GM21529 (cell line): ENCODE results near the gene TMEM126B.
"Not testable (repeated sequence)": the region's sequence is repeated elsewhere in the genome, so short reads cannot be mapped to it uniquely, and the experiment has no call there.

Source experiments
- ATAC-seq: cut with Tn5 transposase; IDR thresholded peaks from one replicate; pipeline ENCODE4 v1.9.1; 2021; ENCODE audit not compliant: unreplicated experiment

Gene TMEM126B

DNA sequence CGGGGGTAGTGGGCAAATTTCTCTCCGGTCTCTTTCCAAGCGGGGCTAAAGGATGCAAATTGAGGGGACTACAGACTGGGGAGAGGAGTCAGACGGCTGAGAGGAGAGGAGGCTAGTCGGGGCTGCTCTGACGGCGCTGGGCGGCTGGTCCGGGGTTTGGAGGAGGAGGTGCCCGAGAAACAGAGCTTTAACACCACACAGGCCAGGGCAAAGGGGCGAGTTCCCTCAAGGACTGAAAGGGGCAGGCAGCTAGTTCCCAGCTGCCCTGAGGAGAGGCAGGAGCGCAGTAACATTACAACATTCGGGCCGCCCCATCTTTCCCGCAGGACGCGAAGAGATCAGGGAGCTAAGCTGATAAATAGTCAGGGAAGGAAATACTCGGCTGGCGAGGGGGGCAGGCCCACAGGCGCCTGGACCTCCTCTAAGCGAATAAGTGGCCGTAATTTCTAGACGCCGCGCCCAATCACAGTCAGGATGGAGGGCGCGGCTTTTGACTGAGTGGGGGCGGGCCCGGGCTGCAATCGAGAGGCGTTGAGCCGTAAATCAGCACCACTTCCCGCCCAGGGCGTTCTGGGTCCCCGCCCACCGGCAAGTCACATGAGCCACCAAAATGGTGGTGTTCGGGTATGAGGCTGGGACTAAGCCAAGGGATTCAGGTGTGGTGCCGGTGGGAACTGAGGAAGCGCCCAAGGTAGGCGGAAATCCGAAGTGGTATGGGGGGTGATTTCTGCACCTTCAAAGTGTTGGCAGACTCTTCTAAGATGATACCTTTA, at the start of gene TMEM126B:
TSS of gene TMEM126B (plus strand) at position 596 of the 773 bp plus-strand sequence. CDS start at position 611, 15 bp downstream.
- peak; percentile 99 for ATAC-seq

DNA sequence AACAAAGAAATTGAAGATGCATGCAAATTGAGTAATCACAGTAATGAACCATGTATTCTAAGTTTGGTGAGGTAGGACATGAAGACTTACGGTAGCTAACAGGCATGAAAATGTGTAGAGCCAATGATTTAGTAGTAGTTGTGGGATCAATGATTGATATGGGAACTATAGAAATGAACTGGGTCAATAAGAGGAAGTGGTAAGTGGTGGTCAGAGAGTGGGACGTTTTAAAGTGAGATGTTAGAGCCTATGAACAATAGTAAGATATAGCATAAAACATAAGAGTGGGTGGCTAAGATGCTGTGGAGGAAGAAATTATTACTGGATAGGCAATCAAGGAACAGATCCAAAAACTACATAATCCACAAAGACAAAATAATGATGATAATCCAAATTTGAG, 46.3 kb upstream of the TMEM126B start:
- no peak for ATAC-seq

DNA sequence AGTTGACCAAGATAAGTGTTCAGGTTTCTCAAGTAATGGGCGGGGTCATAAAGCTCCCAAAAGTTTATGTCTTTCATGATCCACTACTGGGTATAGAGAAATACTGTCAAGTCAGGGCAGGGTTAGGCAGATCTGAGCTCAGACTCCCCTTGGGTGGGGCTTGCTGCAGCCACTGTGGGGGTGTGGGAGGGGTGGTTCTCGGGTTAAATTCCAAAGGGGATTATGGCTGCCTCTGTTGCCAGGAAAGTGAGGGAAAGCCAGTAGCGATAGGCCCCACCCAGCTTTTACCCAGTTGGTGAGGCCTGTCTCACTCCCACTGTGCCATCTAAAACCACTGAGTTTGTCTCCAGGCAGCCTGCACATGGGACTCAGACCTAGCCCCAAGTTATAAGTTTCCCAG, 39.0 kb upstream of the TMEM126B start:
- no peak for ATAC-seq

DNA sequence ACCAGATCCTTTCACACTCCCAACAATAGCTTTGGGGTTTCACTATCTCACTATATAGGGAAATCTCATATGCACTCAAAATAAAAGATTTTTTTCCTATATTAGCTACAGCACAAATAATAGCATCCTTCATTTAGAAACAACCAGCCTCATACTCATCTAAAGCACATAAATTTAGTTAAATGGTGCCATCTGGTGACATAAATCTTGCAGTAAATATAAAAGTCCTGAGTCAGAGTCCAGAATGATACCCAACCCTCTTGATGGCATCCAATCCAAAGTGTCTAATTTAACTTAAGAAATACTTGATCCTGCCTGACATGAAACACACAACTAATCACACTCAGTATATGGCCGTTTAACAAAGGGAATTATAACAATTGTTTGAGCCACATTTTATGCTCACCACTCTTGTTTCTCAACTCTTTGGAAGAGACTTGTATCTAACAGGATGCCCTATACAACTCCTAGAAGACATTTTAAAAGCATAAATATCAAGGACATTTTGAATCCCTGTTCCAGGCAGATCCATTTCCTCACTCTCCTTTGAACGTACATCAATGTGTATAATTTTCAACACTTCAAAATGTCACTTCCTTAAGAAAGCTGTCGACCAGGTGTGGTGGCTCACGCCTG, 37.4 kb upstream of the TMEM126B start:
- ATAC-seq, result peak; percentile 50

DNA sequence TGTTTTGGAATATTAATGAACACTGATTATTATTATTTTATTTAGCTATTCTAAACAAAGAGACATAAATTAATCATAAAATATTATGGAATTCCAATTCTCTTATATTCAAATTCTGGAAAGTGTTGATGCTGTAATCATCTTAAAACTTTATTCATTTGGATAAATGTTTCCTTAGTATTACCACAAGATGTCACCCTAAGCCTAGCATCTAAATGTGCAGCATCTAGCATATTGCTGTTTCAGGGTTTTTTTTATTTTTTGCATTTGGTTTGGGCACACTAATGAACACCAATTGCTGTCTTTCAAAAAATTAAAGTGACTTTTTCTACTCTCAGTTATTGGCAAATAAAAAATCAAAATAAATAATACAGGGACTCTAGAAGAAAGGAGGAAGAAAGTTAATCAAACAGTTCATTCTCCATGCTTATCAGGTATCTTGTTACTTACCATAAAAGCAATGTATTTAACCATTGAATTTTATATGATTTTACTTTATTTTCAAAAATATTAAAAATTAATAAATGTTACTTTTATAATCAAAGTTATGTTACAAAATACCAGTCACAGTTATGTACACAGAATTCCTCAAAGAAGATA, 33.0 kb upstream of the TMEM126B start:
- peak; percentile 62 for ATAC-seq

- ATAC-seq, result no peak
Measured at GRCh38 chr11:85596886-85597285, 31.5 kb upstream of the TMEM126B start.

GRCh38 chr11:85599083-85599482, 29.3 kb upstream of the TMEM126B start:
- ATAC-seq, result no peak

- ATAC-seq, result no peak
Measured at GRCh38 chr11:85602526-85603213, 25.7 kb upstream of the TMEM126B start.

GRCh38 chr11:85603220-85603619, 25.2 kb upstream of the TMEM126B start:
- no peak for ATAC-seq

DNA sequence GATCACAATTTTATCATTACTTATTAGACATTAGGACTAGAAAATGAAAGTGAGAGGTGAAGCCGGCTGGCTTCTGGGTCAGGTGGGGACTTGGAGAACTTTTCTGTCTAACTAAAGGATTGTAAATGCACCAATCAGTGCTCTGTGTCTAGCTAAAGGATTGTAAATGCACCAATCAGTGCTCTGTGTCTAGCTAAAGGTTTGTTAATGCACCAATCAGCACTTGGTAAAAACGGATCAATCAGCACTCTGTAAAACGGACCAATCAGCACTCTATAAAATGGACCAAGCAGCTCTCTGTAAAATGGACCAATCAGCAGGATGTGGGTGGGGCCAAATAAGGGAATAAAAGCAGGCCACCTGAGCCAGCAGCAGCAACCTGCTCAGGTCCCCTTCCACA, 22.2 kb upstream of the TMEM126B start:
- ATAC-seq, result not testable (repeated sequence)

GRCh38 chr11:85608621-85609020, 19.8 kb upstream of the TMEM126B start:
- not testable (repeated sequence) for ATAC-seq

DNA sequence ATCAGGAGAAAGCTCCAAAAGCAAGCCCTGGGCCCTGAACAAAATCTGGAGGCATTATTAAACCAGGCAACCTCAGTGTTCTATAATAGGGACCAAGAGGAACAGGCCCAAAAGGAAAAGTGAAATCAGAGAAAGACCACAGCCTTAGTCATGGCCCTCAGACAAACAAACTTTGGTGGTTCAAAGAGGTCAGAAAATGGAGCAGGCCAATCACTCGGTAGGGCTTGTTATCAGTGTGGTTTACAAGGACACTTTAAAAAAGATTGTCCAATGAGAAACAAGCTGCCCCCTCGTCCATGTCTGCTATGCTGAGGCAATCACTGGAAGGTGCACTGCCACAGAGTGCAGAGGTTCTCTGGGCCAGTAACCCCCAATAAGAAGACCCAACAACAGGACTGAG, 19.1 kb upstream of the TMEM126B start:
- not testable (repeated sequence) for ATAC-seq

DNA sequence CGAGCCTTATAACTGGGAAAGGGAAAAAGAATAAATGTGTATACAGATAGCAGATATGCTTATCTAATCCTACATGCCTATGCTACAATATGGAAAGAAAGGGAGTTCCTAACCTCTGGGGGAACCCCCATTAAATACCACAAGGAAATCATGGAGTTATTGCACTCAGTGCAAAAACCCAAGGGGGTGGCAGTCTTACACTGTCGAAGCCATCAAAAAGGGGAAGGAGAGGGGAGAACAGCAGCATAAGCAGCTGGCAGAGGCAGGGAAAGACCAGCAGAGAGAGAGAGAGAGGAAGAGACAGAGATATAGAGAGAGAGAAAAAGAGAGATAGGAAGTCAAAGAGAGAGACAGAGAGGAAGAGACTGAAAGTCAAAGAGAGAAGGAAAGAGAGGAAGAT, 16.8 kb upstream of the TMEM126B start:
- not testable (repeated sequence) for ATAC-seq

DNA sequence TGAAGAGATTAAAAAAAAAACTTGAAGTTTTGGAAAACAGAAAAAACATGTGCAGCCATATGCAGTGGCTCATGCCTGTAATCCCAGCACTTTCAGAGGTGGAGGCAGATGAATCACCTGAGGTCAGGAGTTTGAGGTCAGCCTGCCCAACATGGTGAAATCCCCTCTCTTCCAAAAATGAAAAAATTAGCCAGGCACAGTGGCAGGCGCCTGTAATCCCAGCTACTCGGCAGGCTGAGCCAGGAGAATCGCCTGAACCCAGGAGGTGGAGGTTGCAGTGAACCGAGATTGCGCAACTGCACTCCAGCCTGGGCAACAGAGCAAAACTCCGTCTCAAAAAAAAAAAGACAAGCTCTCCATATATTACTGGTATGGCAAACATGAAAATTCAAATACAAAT, 8.9 kb upstream of the TMEM126B start:
- no peak for ATAC-seq

DNA sequence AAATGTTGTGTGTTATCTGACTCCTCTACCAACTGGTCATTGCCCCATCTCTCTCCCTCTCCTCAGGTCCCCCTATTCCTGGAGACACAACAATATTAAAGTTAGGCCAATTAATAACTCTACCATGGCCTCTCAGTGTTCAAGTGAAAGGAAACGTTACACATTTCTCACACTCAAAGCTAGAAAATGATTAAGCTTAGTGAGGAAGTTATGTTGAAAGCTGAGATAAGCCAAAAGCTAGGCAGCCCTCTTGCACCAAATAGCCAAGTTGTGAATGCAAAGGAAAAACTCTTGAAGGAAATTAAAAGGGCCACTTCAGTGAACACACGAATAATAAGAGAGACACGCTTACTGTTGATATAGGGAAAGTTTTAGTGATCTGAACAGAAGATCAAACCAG, 8.1 kb upstream of the TMEM126B start:
- ATAC-seq, result no peak

- ATAC-seq, result no peak
Measured at GRCh38 chr11:85626496-85626895, 1.9 kb upstream of the TMEM126B start.

- ATAC-seq, result no peak
Measured at GRCh38 chr11:85627332-85627997, 928 bp upstream of the TMEM126B start, which contains the start of gene DLG2. Gene DLG2 (minus strand): TSS chr11:85627344.

GRCh38 chr11:85628771-85629341, 463 bp downstream of the TMEM126B start:
- ATAC-seq, result peak; percentile 7

- ATAC-seq, result no peak
Measured at GRCh38 chr11:85634747-85635146, 6.4 kb downstream of the TMEM126B start.

DNA sequence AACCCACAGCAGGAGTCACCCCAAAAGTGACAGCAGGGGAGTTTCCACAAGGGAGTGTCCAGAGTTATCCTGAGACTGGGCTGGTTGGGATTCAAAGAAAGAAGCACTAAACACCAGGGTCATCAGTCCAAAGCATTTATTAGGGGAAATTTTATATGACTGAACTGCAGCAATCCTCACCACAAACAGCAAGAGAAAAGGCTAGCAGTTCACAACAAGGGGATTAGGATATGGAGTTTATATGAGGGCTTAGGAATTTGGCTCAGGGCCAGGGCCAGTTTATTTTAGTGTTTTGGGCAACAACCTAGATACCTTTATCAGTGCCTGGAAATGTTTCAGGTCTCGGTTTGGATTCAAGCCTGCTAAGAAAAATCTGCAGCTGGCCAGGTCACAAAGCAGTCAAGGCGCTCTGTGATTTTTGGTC, 14.8 kb downstream of the TMEM126B start:
- ATAC-seq, result no peak
